GM21737 (cell line): Measurements from ENCODE around the gene CACNG7.

Experiments
- ATAC-seq: cut with Tn5 transposase; IDR thresholded peaks from one replicate; pipeline ENCODE4 v1.9.1; 2021; ENCODE audit warnings: mild to moderate bottlenecking, moderate library complexity; ENCODE audit not compliant: unreplicated experiment

CACNG7 gene

GRCh38 chr19:53981376-53981951 lies 72.4 kb downstream of the CACNG7 start:
- no peak for ATAC-seq

- ATAC-seq = no peak
These were observed 72.9 kb downstream of the CACNG7 start for GRCh38 chr19:53982001-53982451.

- ATAC-seq = no peak
These were observed 73.5 kb downstream of the CACNG7 start for GRCh38 chr19:53982611-53983010.

GRCh38 chr19:53983457-53984289 lies 74.6 kb downstream of the CACNG7 start:
- no peak for ATAC-seq

- no peak for ATAC-seq
These were observed 76.8 kb downstream of the CACNG7 start for GRCh38 chr19:53985863-53986262.

GRCh38 chr19:53988981-53989380 lies 79.9 kb downstream of the CACNG7 start:
- ATAC-seq = no peak

GRCh38 chr19:53989600-53990533 lies 80.8 kb downstream of the CACNG7 start:
- ATAC-seq = no peak

GRCh38 chr19:53991224-53992113 lies 82.4 kb downstream of the CACNG7 start, which contains the start of gene CACNG6:
Gene CACNG6, plus strand, starts transcription at chr19:53991637. Its CDS starts 1,241 bp downstream, at chr19:53992878.
- ATAC-seq = no peak

GRCh38 chr19:53992211-53992610 lies 83.1 kb downstream of the CACNG7 start:
- no peak for ATAC-seq

GRCh38 chr19:53992815-53993214 lies 83.7 kb downstream of the CACNG7 start:
- no peak for ATAC-seq

- no peak for ATAC-seq
These were observed 84.4 kb downstream of the CACNG7 start for GRCh38 chr19:53993448-53993847.
